ENCODE measurements around the gene DPH3. TPM values are rescaled to one million over a fixed set of nuclear protein-coding genes. Genes with fewer than 3 reads are reported as not detected.

Gene DPH3
- total RNA-seq, 1 experiment from 2014 or later: 16.5 TPM

GRCh38 chr3:16240229-16241023 is 24.3 kb downstream of the DPH3 start:
- in situ Hi-C loops (cut with HindIII; ENCODE audit: low sequenced_read_pairs): no loop called here
- DNase-seq (ENCODE audit: low spot score): no peak

DNA sequence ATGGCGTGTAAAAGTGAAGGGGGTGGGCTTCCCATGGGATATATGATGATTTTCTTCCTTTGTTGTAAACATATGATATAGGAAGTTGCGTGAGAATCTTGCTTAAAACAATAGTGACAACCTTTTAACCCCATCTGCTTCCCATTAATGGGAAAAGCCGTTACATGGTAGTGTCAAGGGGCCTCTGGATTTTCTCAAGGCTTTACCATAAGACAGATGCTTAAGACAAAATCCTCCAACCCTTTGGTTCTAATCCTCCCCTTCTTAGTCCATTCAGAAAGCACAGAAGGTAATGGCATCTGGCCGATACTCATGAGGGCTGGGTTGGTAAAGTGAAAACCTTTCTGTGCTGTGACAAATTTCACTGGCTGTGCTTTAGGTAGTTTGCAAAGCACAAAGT is 25.0 kb downstream of the DPH3 start:
- DNase-seq (ENCODE audit: low spot score): peak; percentile 22
- in situ Hi-C loops (cut with HindIII; ENCODE audit: low sequenced_read_pairs): no loop called here

DNA sequence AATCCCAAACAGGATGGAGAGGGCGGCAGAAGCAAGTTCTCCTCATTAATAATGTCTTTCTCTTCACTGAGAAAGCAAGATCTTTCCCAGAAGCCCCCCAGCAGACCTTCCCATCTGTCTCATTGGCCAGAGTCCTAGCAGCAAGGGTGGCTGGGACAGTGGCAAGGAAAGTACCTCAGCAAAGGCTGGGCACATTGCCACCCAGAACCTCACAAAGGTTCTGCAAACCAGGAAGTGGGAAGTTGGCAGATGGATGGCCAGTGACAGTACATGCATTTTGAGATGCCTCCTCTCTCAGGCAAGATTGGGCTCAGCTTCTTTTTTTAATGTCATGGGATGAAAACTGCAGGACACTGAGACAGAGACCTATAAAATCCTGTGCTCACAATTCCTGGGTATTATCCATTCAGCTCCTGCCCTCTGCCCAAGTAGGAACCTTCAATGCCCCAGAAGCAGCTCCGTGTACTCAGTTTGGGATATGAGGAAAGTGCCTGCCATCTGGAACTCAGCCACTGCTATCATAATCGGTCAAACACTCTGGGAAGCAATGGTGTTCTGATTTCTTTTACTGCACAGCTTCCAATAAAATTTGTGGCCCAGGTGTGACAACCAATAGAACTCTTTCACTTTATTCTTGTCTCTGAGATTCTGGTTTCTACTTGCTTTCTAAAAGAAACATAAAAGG is 25.5 kb downstream of the DPH3 start:
- in situ Hi-C loops (cut with HindIII; ENCODE audit: low sequenced_read_pairs): no loop called here
- DNase-seq (ENCODE audit: low spot score): peak; percentile 93

DNA sequence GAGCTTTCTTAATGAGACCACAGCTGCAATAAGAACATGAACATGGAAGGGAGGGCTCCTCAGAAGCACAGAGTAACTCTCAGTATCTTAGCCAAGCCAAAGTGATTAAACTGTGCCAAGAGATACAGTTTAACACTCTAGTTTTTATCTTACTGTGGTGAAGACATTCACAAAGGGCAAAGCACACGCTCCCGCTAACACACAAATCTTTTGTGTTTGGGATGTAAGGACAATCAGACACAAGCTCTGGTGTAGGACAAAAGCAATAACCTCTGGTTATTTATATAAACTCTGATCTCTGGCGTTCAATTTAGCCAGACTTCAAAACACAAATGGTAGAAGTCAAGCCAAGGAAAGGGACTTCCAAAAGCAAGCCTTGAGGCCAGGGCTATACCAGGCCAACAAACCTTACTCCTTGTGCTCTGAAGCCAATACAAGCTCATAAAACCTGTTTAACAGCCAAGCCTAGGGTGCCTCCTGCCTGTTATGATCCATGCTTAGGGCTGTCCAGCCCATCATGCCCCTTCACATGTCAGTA is 27.8 kb downstream of the DPH3 start:
- in situ Hi-C loops (cut with HindIII; ENCODE audit: low sequenced_read_pairs): no loop called here
- no peak for DNase-seq (ENCODE audit: low spot score)

DNA sequence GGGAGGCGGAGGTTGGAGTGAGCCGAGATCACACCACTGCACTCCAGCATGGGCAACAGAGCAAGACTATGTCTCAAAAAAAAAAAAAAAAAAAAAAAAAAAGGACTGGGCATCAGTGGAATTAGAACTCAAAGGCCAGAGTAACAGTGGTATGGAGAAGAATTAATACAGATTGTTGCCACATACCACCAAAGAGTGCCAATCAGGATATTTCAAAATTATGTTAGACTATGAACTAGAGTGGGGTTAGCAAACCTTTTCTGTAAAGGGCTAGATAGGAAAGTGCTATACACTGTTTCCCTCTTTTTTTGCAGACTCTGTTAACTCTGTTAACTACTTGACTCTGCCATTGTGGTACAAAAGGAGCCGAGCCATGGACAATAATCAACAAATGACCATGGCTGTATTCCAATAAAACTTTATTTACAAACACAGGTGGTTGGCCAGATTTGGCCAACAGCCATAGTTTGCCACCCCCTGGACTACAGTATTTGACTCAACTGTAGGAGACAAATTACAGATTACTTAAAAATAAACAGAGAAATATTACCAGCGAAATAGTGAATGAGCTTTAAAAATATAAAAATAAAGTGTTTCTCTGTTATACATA is 28.6 kb downstream of the DPH3 start:
- in situ Hi-C loops (cut with HindIII; ENCODE audit: low sequenced_read_pairs): no loop called here
- DNase-seq (ENCODE audit: low spot score): no peak

- in situ Hi-C loops (cut with HindIII; ENCODE audit: low sequenced_read_pairs): no loop called here
- DNase-seq (ENCODE audit: low spot score): no peak
These were observed 30.5 kb downstream of the DPH3 start for GRCh38 chr3:16234281-16234680.

GRCh38 chr3:16233806-16234205 is 30.9 kb downstream of the DPH3 start:
- DNase-seq (ENCODE audit: low spot score): no peak
- in situ Hi-C loops (cut with HindIII; ENCODE audit: low sequenced_read_pairs): no loop called here

DNA sequence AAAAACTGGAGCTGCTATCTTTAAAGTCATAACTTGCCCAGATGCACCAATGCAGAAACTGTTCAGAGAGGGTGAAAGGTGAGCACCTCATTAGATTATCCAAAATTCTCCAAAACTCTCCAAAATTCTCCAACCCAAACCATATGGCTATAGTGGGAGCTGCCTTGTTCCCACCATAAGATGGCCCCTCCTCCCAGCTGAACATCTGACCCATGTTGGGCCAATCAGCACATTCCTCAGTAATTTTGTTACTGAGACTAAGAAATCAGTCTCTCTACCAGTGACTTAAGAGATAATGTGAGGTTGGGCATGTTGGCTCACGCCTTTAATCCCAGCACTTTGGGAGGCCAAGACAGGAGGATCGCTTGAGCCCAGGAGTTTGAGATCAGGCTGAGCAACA is 32.8 kb downstream of the DPH3 start:
- DNase-seq (ENCODE audit: low spot score): no peak
- in situ Hi-C loops (cut with HindIII; ENCODE audit: low sequenced_read_pairs): no loop called here

- in situ Hi-C loops (cut with HindIII; ENCODE audit: low sequenced_read_pairs): no loop called here
- DNase-seq (ENCODE audit: low spot score): no peak
These were observed 35.1 kb downstream of the DPH3 start for GRCh38 chr3:16229681-16230080.

DNA sequence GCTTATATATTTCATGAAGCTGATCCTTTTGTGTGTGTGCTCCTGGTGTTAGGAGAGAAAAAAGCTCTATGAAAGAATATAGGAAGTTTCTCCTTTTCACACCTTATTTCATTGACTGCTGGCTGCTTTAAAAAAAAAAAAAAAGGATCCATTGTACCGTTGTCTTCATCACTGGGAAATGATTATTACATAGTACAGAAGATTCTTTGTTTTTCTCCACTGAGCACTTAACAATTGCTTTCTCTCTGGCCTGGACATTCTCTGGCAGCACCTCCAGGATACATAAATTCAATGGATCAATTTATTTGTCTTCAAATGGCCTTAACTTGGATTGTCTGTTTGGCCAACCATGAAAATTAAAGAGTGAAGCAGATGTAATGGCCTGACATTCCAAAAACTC is 37.2 kb downstream of the DPH3 start:
- DNase-seq (ENCODE audit: low spot score): no peak
- in situ Hi-C loops (cut with HindIII; ENCODE audit: low sequenced_read_pairs): no loop called here

- in situ Hi-C loops (cut with HindIII; ENCODE audit: low sequenced_read_pairs): no loop called here
- no peak for DNase-seq (ENCODE audit: low spot score)
These were observed 40.4 kb downstream of the DPH3 start for GRCh38 chr3:16224325-16224724.

DNA sequence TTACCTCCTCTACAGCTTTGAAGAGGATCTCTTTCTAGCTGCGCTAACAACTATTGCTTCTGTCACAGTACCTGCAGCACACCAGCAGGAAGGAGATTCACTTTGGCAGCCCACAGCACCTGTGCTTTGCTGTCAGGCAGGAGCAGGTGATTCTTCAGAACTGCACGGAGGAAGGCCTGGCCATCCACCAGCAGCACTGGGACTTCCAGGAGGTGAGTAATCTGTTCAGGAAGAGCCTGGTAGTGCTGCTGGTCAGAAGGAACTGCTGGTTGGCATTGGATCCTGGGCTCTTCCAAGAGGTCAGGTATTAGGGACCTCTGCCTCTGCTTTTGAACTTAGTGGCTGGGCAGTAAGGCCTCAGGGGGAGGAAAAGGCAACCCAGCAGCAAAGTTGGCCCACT is 42.2 kb downstream of the DPH3 start:
- DNase-seq (ENCODE audit: low spot score): no peak

GRCh38 chr3:16221990-16222389 is 42.8 kb downstream of the DPH3 start:
- DNase-seq (ENCODE audit: low spot score): no peak
- in situ Hi-C loops (cut with HindIII; ENCODE audit: low sequenced_read_pairs): no loop called here

More for the DNA sequence above, 42.2 kb downstream of the DPH3 start:
- in situ Hi-C loops (cut with HindIII; ENCODE audit: low sequenced_read_pairs): no loop called here

- in situ Hi-C loops (cut with HindIII; ENCODE audit: low sequenced_read_pairs): no loop called here
- DNase-seq (ENCODE audit: low spot score): no peak
These were observed 45.0 kb downstream of the DPH3 start for GRCh38 chr3:16219777-16220176.

DNA sequence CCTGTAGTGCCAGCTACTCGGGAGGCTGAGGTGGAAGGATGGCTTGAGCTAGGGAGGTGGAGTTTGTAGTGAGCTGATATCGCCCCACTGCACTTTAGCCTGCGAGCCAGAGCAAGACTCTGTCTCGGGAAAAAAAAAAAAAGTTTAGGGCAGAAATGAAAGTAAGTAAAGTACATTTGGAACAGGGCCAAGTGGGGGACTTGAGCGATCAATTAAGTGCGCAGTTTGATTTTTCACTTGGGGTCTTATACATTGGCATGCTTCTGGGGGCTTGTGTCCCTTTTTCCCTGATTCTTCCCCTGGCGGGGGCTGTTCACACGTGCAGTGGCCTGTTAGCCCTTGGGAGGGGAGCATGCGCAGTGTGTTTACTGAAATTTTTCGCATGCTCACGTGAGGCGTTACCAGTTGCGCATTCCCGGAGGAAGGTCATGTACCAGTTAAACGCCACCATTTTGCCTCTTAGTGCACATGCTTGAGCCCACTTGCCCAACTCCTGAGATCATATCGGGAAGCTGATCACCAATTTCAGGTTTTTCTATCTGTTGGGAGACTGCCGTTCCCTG is 48.3 kb downstream of the DPH3 start:
- in situ Hi-C loops (cut with HindIII; ENCODE audit: low sequenced_read_pairs): no loop called here
- DNase-seq (ENCODE audit: low spot score): no peak

GRCh38 chr3:16214366-16214765 is 50.4 kb downstream of the DPH3 start:
- no peak for DNase-seq (ENCODE audit: low spot score)
- in situ Hi-C loops (cut with HindIII; ENCODE audit: low sequenced_read_pairs): no loop called here

GRCh38 chr3:16211176-16211904 is 53.4 kb downstream of the DPH3 start:
- DNase-seq (ENCODE audit: low spot score): no peak
- in situ Hi-C loops (cut with HindIII; ENCODE audit: low sequenced_read_pairs): no loop called here

All from G401 (cell line).